ENCODE data around the gene CNOT3. TPM values are rescaled to one million over a fixed set of nuclear protein-coding genes. Genes with fewer than 3 reads are reported as not detected.

CNOT3 gene
- total and polyA plus RNA-seq, 2 of the 13 experiments (the other 11 are each of a cell fraction or from before 2014, with no cell fraction given) = 4.3 to 5.8 TPM

GRCh38 chr19:54191011-54191810 is 53.6 kb downstream of the CNOT3 start, which contains the start of gene TSEN34 (continued):
- TF ChIP-seq PRDM15 (CRISPR knock-in tag; IDR thresholded peaks at IDR 0.05) = no peak
- no peak for TF ChIP-seq CHCHD3 (CRISPR knock-in tag; IDR thresholded peaks at IDR 0.05)
- no peak for TF ChIP-seq ZNF660 (CRISPR knock-in tag; IDR thresholded peaks at IDR 0.05; ENCODE audit: borderline replicate concordance, low read depth)
- TF ChIP-seq KDM2A (CRISPR knock-in tag; IDR thresholded peaks at IDR 0.05; ENCODE audit: borderline replicate concordance, low read depth) = peak; percentile 81; the same call in 1 of the 2 replicates
- TF ChIP-seq ERF (CRISPR knock-in tag; IDR thresholded peaks at IDR 0.05) = peak; percentile 56; the same call in 1 of the 2 replicates
- TF ChIP-seq TAF1 (CRISPR knock-in tag; IDR thresholded peaks at IDR 0.05) = peak; percentile 57
- TF ChIP-seq SNRNP70 (IDR thresholded peaks at IDR 0.05; ENCODE audit: low read depth, low read length) = no peak
- TF ChIP-seq ZNF160 (CRISPR knock-in tag; IDR thresholded peaks at IDR 0.05) = 0 out of 2 replicates have a peak, but pooled peaks have one; percentile 59
- peak; percentile 64; the same call in 1 of the 2 replicates for TF ChIP-seq MXD4 (CRISPR knock-in tag; IDR thresholded peaks at IDR 0.05)
- TF ChIP-seq ZSCAN21 (CRISPR knock-in tag; IDR thresholded peaks at IDR 0.05; ENCODE audit: borderline replicate concordance) = peak; percentile 60; the same call in 1 of the 2 replicates
- 0 out of 2 replicates have a peak, but pooled peaks have one; percentile 30 for TF ChIP-seq MXD1 (CRISPR knock-in tag; IDR thresholded peaks at IDR 0.05)
- peak; percentile 16; the same call in 1 of the 2 replicates for TF ChIP-seq NCOR1 (IDR thresholded peaks at IDR 0.05; ENCODE audit: borderline replicate concordance, low read length)
- no peak for TF ChIP-seq HHEX (CRISPR knock-in tag; IDR thresholded peaks at IDR 0.05)
- no peak for TF ChIP-seq CHD4 (IDR thresholded peaks at IDR 0.05; ENCODE audit: borderline replicate concordance, low read length)
- TF ChIP-seq ZNF761 (CRISPR knock-in tag; conservative IDR thresholded peaks at IDR 0.05) = no peak
- peak; percentile 23; the same call in 1 of the 2 replicates for TF ChIP-seq MAX (IDR thresholded peaks at IDR 0.05)
- TF ChIP-seq BHLHE40 (IDR thresholded peaks at IDR 0.05; ENCODE audit: low read length) = no peak
- peak; percentile 94; the same call in 1 of the 2 replicates for TF ChIP-seq THAP9 (CRISPR knock-in tag; IDR thresholded peaks at IDR 0.05; ENCODE audit: borderline replicate concordance)
- TF ChIP-seq TAF15 (IDR thresholded peaks at IDR 0.05; ENCODE audit: low read depth, low read length, poor library complexity, severe bottlenecking) = peak; percentile 21
- TF ChIP-seq ZNF512 (CRISPR knock-in tag; IDR thresholded peaks at IDR 0.05) = no peak

Data from HepG2 (cell line).